ENCODE data around the gene WRAP73.

WRAP73 gene

GRCh38 chr1:3645247-3645646 is 4.7 kb downstream of the WRAP73 start:
- H3K4me3 ChIP-seq (ENCODE audit: extremely low read depth, insufficient read depth, low read length, poor library complexity, severe bottlenecking): no peak overlapping the region
- peaks cover 30% of the 10 kb centered on the region for H3K36me3 ChIP-seq (ENCODE audit: control insufficient read depth, insufficient read depth, low read length)
- no peak overlapping the region for H3K27ac ChIP-seq (ENCODE audit: low read depth, low read length, severe bottlenecking)
- 97 to 98% methylated on average over 33 to 36 of the region's 43 CpGs for WGBS, 2 experiments (ENCODE audit: insufficient coverage in 2 of 2)
- no peaks in the 10 kb centered on the region for H3K4me1 ChIP-seq (ENCODE audit: control insufficient read depth, insufficient read depth, low read length, poor library complexity, severe bottlenecking)
- no peaks in the 10 kb centered on the region for H3K9me3 ChIP-seq (ENCODE audit: control insufficient read depth, low read length)

GRCh38 chr1:3644273-3644672 is 5.6 kb downstream of the WRAP73 start:
- H3K36me3 ChIP-seq (ENCODE audit: control insufficient read depth, insufficient read depth, low read length): peaks cover 37% of the 10 kb centered on the region
- no peak overlapping the region for H3K4me3 ChIP-seq (ENCODE audit: extremely low read depth, insufficient read depth, low read length, poor library complexity, severe bottlenecking)
- H3K9me3 ChIP-seq (ENCODE audit: control insufficient read depth, low read length): no peaks in the 10 kb centered on the region
- H3K4me1 ChIP-seq (ENCODE audit: control insufficient read depth, insufficient read depth, low read length, poor library complexity, severe bottlenecking): no peaks in the 10 kb centered on the region
- WGBS, 2 experiments (ENCODE audit: insufficient coverage in 2 of 2): 93 to 94% methylated on average over 12 to 14 of the region's 25 CpGs
- no peak overlapping the region for H3K27ac ChIP-seq (ENCODE audit: low read depth, low read length, severe bottlenecking)

- Histone ChIP-seq H3K36me3 (ENCODE audit: control insufficient read depth, insufficient read depth, low read length) (peaks cover 41% of the 10 kb centered on the region), H3K4me3 (ENCODE audit: extremely low read depth, insufficient read depth, low read length, poor library complexity, severe bottlenecking) (no peak overlapping the region), H3K27ac (ENCODE audit: low read depth, low read length, severe bottlenecking) (no peak overlapping the region), H3K4me1 (ENCODE audit: control insufficient read depth, insufficient read depth, low read length, poor library complexity, severe bottlenecking) (no peaks in the 10 kb centered on the region), H3K9me3 (ENCODE audit: control insufficient read depth, low read length) (no peaks in the 10 kb centered on the region)
- 91 to 92% methylated on average over 28 to 30 of the region's 43 CpGs for WGBS, 2 experiments (ENCODE audit: insufficient coverage in 2 of 2)
Observed at GRCh38 chr1:3642919-3643675, 6.8 kb downstream of the WRAP73 start.

GRCh38 chr1:3641816-3642215 is 8.1 kb downstream of the WRAP73 start:
- H3K36me3 ChIP-seq (ENCODE audit: control insufficient read depth, insufficient read depth, low read length): peaks cover 46% of the 10 kb centered on the region
- H3K27ac ChIP-seq (ENCODE audit: low read depth, low read length, severe bottlenecking): no peak overlapping the region
- WGBS, 2 experiments (ENCODE audit: insufficient coverage in 2 of 2): 100% methylated on average over 4 to 6 of the region's 11 CpGs
- no peaks in the 10 kb centered on the region for H3K9me3 ChIP-seq (ENCODE audit: control insufficient read depth, low read length)
- no peaks in the 10 kb centered on the region for H3K4me1 ChIP-seq (ENCODE audit: control insufficient read depth, insufficient read depth, low read length, poor library complexity, severe bottlenecking)
- H3K4me3 ChIP-seq (ENCODE audit: extremely low read depth, insufficient read depth, low read length, poor library complexity, severe bottlenecking): no peak overlapping the region

- H3K9me3 ChIP-seq (ENCODE audit: control insufficient read depth, low read length): no peaks in the 10 kb centered on the region
- WGBS, 2 experiments (ENCODE audit: insufficient coverage in 2 of 2): 95 to 97% methylated on average over 20 to 22 of the region's 26 CpGs
- no peak overlapping the region for H3K4me3 ChIP-seq (ENCODE audit: extremely low read depth, insufficient read depth, low read length, poor library complexity, severe bottlenecking)
- no peaks in the 10 kb centered on the region for H3K4me1 ChIP-seq (ENCODE audit: control insufficient read depth, insufficient read depth, low read length, poor library complexity, severe bottlenecking)
- no peak overlapping the region for H3K27ac ChIP-seq (ENCODE audit: low read depth, low read length, severe bottlenecking)
- H3K36me3 ChIP-seq (ENCODE audit: control insufficient read depth, insufficient read depth, low read length): peaks cover 46% of the 10 kb centered on the region
Observed at GRCh38 chr1:3641046-3641760, 8.7 kb downstream of the WRAP73 start.

- 91 to 92% methylated on average over 31 to 35 of the region's 36 CpGs for WGBS, 2 experiments (ENCODE audit: insufficient coverage in 2 of 2)
- H3K9me3 ChIP-seq (ENCODE audit: control insufficient read depth, low read length): no peaks in the 10 kb centered on the region
- no peak overlapping the region for H3K4me3 ChIP-seq (ENCODE audit: extremely low read depth, insufficient read depth, low read length, poor library complexity, severe bottlenecking)
- no peak overlapping the region for H3K27ac ChIP-seq (ENCODE audit: low read depth, low read length, severe bottlenecking)
- no peaks in the 10 kb centered on the region for H3K4me1 ChIP-seq (ENCODE audit: control insufficient read depth, insufficient read depth, low read length, poor library complexity, severe bottlenecking)
- peaks cover 48% of the 10 kb centered on the region for H3K36me3 ChIP-seq (ENCODE audit: control insufficient read depth, insufficient read depth, low read length)
Observed at GRCh38 chr1:3640121-3640837, 9.6 kb downstream of the WRAP73 start.

- 97 to 98% methylated on average over 17 to 23 of the region's 23 CpGs for WGBS, 2 experiments (ENCODE audit: insufficient coverage in 2 of 2)
- no peak overlapping the region for H3K4me3 ChIP-seq (ENCODE audit: extremely low read depth, insufficient read depth, low read length, poor library complexity, severe bottlenecking)
- no peaks in the 10 kb centered on the region for H3K4me1 ChIP-seq (ENCODE audit: control insufficient read depth, insufficient read depth, low read length, poor library complexity, severe bottlenecking)
- H3K36me3 ChIP-seq (ENCODE audit: control insufficient read depth, insufficient read depth, low read length): peaks cover 51% of the 10 kb centered on the region
- H3K9me3 ChIP-seq (ENCODE audit: control insufficient read depth, low read length): no peaks in the 10 kb centered on the region
- H3K27ac ChIP-seq (ENCODE audit: low read depth, low read length, severe bottlenecking): no peak overlapping the region
Observed at GRCh38 chr1:3639397-3639911, 10.4 kb downstream of the WRAP73 start.

- 95 to 98% methylated on average over 9 to 15 of the region's 15 CpGs for WGBS, 2 experiments (ENCODE audit: insufficient coverage in 2 of 2)
- Histone ChIP-seq H3K4me3 (ENCODE audit: extremely low read depth, insufficient read depth, low read length, poor library complexity, severe bottlenecking) (no peak overlapping the region), H3K27ac (ENCODE audit: low read depth, low read length, severe bottlenecking) (no peak overlapping the region), H3K9me3 (ENCODE audit: control insufficient read depth, low read length) (no peaks in the 10 kb centered on the region), H3K4me1 (ENCODE audit: control insufficient read depth, insufficient read depth, low read length, poor library complexity, severe bottlenecking) (no peaks in the 10 kb centered on the region), H3K36me3 (ENCODE audit: control insufficient read depth, insufficient read depth, low read length) (peaks cover 59% of the 10 kb centered on the region)
Observed at GRCh38 chr1:3638676-3639075, 11.2 kb downstream of the WRAP73 start.

GRCh38 chr1:3638027-3638426 is 11.9 kb downstream of the WRAP73 start:
- Histone ChIP-seq H3K9me3 (ENCODE audit: control insufficient read depth, low read length) (no peaks in the 10 kb centered on the region), H3K4me3 (ENCODE audit: extremely low read depth, insufficient read depth, low read length, poor library complexity, severe bottlenecking) (no peak overlapping the region), H3K27ac (ENCODE audit: low read depth, low read length, severe bottlenecking) (no peak overlapping the region), H3K4me1 (ENCODE audit: control insufficient read depth, insufficient read depth, low read length, poor library complexity, severe bottlenecking) (no peaks in the 10 kb centered on the region), H3K36me3 (ENCODE audit: control insufficient read depth, insufficient read depth, low read length) (peaks cover 61% of the 10 kb centered on the region)
- 93 to 94% methylated on average over 12 of the region's 12 CpGs for WGBS, 2 experiments (ENCODE audit: insufficient coverage in 2 of 2)

- Histone ChIP-seq H3K4me3 (ENCODE audit: extremely low read depth, insufficient read depth, low read length, poor library complexity, severe bottlenecking) (no peak overlapping the region), H3K27ac (ENCODE audit: low read depth, low read length, severe bottlenecking) (no peak overlapping the region), H3K9me3 (ENCODE audit: control insufficient read depth, low read length) (no peaks in the 10 kb centered on the region), H3K4me1 (ENCODE audit: control insufficient read depth, insufficient read depth, low read length, poor library complexity, severe bottlenecking) (no peaks in the 10 kb centered on the region), H3K36me3 (ENCODE audit: control insufficient read depth, insufficient read depth, low read length) (peaks cover 58% of the 10 kb centered on the region)
- 96 to 98% methylated on average over 9 to 11 of the region's 11 CpGs for WGBS, 2 experiments (ENCODE audit: insufficient coverage in 2 of 2)
Observed at GRCh38 chr1:3636531-3636930, 13.4 kb downstream of the WRAP73 start.

All from mesodermal cell (in vitro differentiated cells).